HG03175 (cell line): ENCODE measurements around the gene IGBP1.
"Not testable (repeated sequence)": the region's sequence is repeated elsewhere in the genome, so short reads cannot be mapped to it uniquely, and the experiment has no call there.

Experiments
- ATAC-seq: cut with Tn5 transposase; IDR thresholded peaks from one replicate; pipeline ENCODE4 v1.9.1; 2021; ENCODE audit warnings: mild to moderate bottlenecking, moderate library complexity; ENCODE audit not compliant: unreplicated experiment

Gene IGBP1

DNA sequence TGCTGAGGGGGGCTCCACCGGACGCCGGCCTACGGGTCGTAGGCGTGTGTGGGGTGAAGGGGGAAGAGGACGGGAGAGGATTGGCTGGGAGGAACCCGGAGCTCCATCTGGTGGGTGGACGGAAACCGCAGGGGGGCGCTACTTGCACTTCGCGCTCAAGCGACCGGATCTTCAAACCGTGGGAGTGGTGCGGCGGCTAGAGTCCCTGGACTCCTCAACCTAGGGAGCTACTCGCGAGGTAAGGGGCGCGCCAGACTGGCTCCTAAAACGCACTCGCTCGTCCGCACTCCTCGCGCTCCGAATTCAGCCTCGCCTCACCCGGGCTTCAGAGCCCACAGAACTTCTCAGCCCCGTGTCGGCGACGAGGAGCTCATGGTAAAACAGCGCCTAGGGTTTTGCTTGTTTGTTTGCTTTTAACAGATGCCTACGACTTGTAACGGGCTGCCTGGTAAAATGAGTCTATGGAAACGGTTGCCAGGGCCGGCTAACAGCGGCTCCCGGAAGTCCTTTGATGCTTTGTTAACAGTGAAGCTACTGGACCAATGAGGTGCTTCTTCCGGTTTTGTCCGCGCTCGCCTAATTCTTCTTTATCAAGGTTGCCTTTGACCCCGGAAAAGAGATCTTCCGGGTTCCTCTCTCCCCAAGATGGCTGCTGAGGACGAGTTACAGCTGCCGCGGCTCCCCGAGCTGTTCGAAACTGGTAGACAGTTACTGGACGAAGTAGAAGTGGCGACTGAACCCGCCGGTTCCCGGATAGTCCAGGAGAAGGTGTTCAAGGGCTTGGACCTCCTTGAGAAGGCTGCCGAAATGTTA is at the start of gene IGBP1:
Gene IGBP1 (plus strand): TSS at position 145 of the 813 bp plus-strand sequence. CDS start 501 bp downstream, at position 646.
- peak; percentile 86 for ATAC-seq

DNA sequence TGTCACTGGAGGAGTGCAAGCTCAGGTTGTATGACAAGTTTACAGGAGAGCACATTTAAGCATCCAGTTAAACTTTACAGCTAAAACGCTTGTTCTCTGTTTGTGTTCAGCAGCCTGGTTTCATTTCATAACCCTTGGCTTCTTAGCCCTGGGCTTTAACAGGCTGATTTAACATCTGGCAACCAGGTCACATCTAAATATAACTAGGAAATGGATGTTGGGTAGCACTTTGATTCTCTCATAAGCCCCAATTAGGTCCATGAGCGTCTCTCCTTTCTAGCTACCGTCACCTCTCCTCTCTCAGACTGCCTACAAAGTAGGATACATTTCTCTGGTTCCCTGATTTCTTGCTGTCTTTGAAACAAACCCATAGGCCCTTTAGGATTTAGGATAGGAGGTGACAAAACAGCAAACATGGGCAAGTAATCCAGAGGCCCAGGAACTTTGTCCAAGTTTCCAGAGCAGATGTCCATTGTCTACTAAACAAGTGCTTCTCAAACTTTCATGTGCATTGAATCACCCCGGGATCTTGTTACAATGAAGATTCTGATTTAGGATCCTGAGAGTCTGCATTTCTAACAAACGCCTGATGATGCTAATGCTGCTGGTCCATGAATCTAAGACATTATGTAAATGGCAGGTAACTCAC is 48.5 kb upstream of the IGBP1 start:
- ATAC-seq = no peak

DNA sequence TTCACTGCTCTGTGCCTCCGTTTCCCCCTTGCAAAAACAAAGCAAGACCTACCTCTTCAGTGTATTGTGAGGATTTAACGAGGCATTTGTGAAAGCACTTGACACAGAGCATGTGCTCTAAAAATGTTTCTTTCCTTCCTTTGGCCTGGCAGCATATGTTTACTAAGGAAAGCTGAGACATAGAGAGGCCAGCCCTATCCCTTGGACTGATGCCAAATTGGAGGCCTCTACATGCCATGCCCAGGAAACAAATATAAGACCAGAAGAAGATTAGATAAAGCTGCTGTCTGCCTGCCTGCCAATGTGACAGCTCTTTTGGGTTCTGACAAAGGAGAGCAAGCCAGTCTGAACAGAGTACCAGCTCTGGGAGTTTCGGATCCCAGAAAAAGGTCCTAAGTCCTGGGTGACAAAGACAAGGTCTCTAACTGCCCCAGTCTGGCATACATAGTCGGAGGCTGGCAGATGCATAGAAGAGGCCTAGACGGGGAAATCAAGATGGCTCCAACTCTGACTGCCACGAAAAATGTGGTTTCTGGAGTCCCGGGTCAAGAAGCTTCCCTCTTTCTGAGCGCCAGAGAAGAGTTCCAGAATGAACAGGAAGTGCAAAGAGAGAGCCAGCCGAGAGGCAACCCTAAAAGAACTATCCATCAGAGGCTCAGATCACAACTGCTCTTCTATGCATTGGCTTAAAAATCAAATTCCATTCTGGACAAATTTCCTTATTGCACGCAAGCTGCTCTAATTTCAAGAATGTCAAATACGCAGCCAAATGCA is 45.2 kb upstream of the IGBP1 start:
- ATAC-seq = no peak

DNA sequence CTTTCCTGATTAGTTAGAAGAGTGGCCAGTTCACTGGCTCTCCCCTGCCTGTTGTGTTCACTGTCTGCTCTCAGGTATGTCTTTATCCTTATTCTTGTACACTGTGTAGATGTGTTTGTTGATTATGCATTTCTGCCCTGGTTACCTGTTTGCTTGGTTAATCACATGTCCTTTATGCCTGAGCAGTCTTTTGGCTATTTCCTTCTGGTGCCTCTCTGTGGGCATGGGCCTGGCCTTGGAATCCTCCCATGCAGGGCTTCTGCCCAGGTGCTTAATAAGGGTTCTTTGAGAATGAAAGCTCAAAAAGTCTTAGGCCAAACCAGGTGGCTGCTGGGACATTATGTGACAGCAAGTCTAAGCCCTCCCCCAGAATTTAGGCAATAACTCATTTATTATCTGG is 44.5 kb upstream of the IGBP1 start:
- no peak for ATAC-seq

DNA sequence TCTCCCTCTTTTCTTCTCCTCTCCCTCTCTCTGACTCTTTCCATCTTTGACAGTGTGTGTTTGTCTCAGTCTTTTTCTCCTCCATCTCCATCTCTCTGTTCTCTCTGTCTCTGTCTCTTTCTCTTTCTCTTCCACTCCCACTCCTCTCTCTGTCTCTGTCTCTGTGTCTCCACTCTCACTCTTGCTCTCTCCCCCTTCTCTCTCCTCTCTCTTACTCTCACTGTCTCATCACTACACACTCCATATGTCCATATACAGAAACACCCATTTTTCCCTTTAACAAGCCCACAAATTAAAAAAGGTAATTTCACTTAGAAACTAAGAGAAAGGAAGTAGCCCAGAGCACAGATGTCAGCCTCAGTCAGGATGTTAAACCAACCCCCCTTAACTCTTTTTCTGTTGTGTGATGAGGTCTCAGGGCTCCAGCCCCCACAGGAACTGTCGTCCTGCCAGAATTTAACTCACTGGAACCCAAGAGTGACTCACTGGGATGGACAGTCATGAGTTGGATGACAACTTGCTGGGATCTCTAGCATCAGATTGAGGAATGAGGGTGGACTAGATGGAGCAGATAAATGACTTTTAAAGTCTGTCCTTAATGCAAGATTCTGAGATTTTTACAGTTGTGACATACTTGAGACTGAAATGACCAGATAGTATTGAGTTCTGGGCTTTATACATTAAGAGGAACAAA is 43.5 kb upstream of the IGBP1 start:
- no peak for ATAC-seq

DNA sequence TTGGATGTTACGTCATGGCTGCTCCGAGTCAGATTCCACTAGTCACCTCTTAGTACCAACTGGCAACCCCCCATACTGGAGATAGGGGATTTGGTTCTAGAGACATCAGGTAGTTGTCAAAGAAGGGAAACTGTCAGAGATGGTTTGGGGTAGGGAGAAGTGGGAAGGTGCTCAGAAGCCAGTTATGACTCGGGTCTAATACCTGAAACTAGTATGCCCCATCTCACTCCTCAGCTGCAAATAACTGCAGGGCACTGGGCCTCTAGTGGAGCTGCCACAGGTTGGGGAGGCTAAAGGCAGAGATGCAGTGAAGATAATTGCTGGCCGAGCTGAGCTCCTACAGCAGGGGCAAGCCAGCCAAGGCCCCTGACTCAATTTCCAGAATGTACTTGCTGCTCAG is 41.0 kb upstream of the IGBP1 start:
- ATAC-seq = no peak

DNA sequence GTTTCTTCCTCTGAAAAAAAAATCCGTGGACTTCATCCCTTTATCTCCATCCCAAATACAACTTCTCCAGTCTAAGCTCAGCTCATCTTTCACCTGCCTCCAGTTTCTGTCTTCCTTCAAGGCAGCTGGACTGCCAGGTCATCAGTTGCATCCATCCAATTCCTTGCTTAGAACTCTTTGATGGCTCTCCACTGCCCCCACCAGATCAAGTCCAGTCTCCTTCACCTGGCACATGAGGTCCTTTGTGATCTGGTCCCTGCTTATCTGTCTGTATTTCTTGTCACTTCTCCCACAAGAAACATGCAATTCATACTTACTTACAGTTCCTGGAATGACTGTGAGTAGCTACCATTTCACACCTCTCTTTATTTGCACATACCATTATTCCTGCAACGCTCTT is 37.2 kb upstream of the IGBP1 start:
- no peak for ATAC-seq

DNA sequence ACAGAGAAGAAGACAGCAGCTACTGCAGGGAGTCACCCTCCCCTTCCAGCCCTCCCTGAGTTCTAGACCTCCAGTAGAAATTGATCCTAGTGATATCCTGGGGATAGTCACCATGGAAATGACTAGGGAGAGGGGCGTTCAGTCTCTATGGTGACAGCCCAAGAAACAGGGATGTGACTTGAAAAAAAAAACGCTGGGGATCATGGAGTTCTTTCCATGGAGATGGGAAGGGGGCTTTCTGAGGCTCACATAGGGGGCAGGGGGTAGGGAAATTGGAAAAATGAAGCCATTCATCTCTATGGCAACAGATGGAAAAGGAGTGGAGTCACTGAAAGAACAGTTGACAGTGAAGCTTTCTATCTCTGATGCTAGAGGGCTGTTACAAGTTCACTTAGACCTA is 28.0 kb upstream of the IGBP1 start:
- no peak for ATAC-seq

DNA sequence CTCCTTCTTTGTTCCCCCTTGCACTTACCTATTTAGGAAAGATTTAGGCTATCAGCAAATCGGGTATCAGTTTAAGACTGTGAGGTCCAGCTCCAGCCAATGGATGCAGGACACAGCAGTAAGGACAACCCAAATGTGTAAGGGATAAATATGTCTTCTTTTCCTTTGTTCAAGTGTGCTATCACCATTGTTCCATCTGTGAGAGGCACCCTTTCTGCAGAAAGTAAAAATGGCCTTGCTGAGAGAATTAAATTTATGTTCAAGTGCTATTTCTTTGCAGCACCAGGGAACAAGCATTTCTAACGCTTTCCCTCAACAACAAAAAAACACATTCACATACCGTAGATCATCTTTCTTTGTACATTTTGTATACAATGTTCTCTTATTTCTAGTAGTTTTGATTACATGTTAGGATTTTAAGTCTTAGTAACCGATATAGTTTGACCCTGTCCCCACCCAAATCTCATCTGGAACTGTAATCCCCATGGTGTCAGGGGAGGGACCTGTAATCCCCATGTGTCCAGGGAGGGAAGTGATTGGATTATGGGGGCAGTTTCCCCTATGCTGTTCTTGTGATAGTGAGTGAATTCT is 21.7 kb upstream of the IGBP1 start:
- ATAC-seq = not testable (repeated sequence)

DNA sequence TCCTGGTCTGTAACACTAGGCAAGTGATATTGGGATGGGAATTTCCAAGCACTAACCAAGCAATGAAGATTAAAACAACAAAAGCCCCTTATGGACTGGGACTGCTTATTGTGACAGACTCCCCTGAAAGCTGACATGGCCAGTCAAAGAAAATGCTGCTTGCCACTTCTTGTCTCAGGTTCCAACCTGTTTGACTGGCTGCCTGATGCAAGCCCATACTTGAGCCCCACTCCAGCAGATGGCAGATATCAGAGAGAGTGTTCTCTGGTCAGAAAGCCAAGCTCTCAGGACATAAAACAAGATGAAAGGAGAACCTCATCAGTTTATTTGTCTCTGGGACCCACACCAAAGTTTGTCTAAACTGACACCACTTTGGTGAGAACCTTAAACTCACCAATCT is 15.5 kb upstream of the IGBP1 start:
- ATAC-seq = no peak

DNA sequence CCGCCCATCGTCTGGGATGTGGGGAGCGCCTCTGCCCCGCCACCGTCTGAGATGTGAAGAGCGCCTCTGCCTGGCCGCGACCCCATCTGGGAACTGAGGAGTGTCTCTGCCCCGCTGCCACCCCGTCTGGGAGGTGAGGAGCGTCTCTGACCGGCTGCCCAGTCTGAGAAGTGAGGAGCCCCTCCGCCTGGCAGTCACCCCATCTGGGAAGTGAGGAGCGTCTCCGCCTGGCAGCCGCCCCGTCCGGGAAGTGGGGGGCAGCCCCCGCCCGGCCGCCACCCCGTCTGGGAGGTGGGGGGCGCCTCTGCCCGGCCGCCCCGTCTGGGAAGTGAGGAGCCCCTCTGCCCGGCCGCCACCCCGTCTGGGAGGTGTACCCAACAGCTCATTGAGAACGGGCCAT is 10.2 kb upstream of the IGBP1 start:
- ATAC-seq = not testable (repeated sequence)

DNA sequence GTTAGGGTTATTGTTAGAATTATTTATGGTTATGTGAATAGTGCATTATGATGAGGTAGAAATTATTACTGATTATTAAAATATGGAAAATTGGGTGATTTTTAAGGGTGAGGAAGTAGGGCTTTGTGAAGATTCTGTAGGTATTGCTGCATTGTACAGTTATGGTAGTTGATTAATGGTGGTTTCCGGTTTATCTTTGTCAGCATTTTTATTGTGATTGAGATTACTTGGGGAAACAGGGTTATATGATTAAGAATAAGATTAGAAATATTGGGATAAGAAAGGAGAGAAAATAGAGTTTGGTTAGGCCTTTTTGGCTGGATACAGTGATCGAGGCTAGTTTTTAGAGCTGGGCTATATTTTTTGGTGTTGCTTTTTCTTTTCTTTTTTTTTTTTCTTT is 8.6 kb upstream of the IGBP1 start:
- ATAC-seq = no peak

DNA sequence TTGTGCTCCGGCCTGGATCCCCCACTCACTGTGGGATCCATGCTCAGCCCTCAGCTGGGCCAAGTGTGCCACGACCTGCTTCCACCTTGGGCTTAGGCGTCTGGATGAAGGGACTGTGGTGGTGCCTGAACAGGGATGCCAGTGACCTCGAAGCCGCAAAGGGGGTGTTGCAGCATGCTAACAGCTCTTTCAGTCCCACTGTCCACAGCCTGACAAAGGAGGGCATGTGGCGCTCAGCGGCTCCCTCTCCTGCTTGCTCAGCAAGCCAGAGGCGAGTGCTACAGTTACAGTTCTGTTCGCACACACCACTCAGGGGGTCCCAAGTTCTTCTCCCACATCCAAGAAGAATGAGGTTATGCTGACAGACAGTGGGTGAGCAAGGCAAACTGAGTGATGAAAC is 5.2 kb upstream of the IGBP1 start:
- ATAC-seq = no peak

DNA sequence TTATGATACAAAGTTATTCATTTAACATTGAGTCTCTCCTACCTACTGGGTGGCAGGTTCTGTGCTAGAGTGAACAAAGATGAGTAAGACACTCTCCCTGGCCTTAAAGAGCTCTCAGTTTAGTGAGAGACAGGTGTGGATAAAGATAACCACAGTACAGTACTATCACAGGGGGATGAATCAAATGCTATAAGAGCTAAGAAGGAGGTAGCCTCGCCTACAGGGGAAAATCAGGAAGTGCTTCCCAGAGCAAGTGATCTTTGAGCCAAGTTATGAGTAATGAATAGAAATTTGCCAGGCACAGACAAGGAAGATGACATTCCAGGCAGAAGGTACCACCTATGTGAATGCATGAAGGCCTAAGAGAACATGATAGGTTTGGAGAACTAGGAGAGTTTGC is 3.4 kb upstream of the IGBP1 start:
- ATAC-seq = no peak

DNA sequence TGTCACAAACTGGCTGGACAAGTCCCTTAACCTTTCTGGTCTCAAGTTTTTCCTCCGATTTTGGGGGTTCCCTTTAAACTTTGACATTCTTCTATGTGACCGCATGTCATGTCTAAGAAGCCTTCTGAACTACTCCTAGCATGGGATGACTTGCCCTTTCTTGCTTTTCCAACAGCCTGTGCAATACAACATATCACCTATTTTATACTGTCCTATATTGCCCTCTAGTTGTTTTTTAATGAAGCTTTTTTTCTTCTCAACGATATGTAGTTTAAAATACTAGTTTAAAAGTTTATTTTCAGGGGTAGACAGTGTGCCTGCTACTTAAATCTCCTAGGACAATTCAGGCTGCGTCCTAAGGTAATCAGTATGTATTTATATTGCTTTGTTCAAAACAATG is 1.0 kb upstream of the IGBP1 start:
- ATAC-seq = no peak

DNA sequence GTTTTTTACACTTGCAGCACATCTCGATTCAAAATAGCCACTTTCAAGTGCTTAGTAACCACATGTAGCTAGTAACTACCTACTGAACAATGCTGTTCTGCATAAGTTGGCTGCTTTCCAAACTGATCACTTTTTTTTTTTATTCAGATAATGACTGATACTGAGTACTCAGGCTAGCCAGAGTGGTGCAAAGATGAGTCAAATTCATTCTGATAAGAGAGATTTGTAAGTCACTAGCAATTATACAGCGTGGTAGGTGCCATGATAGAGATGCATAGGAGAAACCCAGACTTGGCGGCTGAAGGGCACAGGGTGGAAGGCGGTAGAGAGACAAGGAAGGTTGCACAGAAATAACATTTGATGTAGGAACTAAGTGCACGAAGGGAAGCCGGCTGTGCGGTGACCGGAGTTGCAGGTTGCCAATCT is 357 bp upstream of the IGBP1 start:
- ATAC-seq = peak; percentile 33

DNA sequence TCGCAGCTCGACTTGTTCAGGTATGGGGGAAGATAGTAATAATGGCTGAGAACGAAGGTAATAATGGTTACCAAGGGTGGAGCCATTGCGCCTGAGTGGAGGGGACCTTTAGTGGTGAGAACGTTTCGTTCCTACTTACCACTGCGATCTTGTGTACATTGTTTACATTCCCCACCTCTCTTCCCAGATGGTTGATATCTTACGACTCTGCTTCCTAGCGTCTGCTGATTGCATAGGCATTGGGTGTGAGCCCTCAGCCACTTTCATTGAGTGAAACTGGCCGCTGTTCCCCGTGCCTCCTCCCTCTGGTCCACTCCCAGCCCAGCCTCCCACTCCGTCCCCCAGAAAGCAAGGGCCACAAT is 850 bp downstream of the IGBP1 start:
- ATAC-seq = peak; percentile 7

DNA sequence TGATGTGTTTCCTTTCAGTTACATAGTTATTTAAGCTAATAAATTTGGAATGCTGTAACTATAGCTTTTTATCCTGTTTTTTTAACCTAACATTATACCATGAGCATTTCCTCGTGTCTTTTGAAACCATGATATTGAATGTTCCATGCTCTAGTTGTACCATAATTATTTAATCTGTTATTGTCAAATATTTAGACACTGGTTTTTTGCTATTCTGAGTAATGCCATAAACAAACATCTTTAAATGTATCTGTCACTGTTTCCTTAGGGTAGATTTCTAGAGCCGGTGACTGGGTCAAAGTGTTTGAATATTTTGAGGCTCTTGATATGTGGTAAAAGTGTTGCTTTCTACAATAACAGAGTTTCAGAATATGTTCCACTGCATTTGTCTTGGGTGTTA is 5.4 kb downstream of the IGBP1 start:
- no peak for ATAC-seq

DNA sequence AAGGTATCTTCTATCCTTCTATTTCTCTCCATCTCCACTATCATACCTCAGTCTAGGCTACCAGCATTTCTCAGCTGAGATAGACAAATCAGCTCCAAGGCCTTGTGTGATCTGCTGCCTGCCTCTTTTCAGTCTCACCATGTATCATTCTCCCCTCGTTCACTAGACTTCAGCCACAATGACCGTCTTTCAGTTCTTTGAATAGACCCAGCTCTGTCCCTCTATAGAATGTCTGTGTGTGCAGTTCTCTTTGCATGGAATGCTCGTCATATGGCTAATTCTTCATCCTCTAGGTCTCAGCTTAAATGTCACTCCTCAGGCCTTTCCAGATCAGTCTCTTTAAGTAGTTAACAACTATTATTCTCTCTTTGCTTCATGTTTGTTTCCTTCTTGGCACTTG is 6.5 kb downstream of the IGBP1 start:
- ATAC-seq = no peak

DNA sequence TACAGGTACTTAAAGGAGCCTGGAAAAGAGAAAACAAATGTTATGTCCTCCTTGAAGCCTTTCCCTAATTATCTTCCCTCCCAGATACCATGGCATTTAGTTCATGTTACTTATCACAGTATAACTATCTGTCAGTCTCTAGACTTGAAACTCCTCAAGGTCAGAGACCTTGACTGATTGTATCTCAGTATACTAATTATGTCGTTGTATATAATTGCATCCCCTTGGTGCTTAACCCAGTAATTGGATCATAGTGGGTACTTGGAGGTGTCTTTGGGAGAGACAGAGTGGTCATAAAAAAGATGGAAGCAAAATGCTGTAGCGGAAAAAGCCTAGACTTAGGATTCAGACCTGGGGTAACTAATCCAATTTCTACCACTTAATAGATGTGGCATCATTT is 8.1 kb downstream of the IGBP1 start:
- no peak for ATAC-seq
